Measurements from ENCODE around the gene C17orf75.

The C17orf75 gene

DNA sequence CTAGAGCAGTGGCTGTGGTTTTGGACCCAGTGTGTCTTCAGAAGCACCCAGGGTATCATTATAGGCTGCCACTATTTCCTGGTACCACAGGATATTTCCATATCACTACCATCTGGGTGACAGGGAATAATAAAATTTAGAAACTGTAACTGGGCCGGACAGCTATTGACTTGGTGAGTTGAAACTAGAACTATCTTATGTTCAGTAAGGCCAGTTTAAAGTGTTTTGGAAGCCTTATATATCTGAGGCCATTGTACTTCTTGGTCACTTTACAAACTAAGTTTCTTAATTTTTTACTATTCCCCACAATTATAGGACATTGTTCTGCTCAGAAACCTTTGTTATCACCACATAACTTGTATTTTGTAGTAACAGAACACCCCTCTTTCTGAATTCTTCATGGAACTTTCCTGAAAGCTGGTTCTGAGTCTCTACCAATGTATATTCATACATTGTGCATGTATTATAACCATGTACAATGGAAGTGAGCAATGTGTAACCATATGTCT lies 42.0 kb upstream of the C17orf75 start:
- POLR2A ChIA-PET: no interaction called here
- no peak for DNase-seq (ENCODE audit: extremely low spot score)
- TF ChIP-seq FOXA1 (IDR thresholded peaks at IDR 0.05): no peak
- TF ChIP-seq ZNF384 (IDR thresholded peaks at IDR 0.05): no peak
- no peak for TF ChIP-seq ELF4 (IDR thresholded peaks at IDR 0.05)
- TF ChIP-seq ARNT (IDR thresholded peaks at IDR 0.05): no peak
- TF ChIP-seq FOXM1 (IDR thresholded peaks at IDR 0.05; ENCODE audit: borderline replicate concordance): no peak
- no peak for TF ChIP-seq SUZ12 (IDR thresholded peaks at IDR 0.05)
- TF ChIP-seq FOXK2 (IDR thresholded peaks at IDR 0.05): no peak
- TF ChIP-seq CTBP1 (IDR thresholded peaks at IDR 0.05; ENCODE audit: borderline replicate concordance): no peak
- no peak for TF ChIP-seq BHLHE40 (IDR thresholded peaks at IDR 0.05; ENCODE audit: borderline replicate concordance)
- no peak for TF ChIP-seq LEF1 (IDR thresholded peaks at IDR 0.05; ENCODE audit: borderline replicate concordance)
- TF ChIP-seq HDGF (IDR thresholded peaks at IDR 0.05; ENCODE audit: borderline replicate concordance): no peak
- TF ChIP-seq SP1 (IDR thresholded peaks at IDR 0.05): no peak
- TF ChIP-seq, protein P1, sequence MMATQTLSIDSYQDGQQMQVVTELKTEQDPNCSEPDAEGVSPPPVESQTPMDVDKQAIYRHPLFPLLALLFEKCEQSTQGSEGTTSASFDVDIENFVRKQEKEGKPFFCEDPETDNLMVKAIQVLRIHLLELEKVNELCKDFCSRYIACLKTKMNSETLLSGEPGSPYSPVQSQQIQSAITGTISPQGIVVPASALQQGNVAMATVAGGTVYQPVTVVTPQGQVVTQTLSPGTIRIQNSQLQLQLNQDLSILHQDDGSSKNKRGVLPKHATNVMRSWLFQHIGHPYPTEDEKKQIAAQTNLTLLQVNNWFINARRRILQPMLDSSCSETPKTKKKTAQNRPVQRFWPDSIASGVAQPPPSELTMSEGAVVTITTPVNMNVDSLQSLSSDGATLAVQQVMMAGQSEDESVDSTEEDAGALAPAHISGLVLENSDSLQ (IDR thresholded peaks at IDR 0.05): no peak
- CTCF ChIA-PET: no interaction called here

DNA sequence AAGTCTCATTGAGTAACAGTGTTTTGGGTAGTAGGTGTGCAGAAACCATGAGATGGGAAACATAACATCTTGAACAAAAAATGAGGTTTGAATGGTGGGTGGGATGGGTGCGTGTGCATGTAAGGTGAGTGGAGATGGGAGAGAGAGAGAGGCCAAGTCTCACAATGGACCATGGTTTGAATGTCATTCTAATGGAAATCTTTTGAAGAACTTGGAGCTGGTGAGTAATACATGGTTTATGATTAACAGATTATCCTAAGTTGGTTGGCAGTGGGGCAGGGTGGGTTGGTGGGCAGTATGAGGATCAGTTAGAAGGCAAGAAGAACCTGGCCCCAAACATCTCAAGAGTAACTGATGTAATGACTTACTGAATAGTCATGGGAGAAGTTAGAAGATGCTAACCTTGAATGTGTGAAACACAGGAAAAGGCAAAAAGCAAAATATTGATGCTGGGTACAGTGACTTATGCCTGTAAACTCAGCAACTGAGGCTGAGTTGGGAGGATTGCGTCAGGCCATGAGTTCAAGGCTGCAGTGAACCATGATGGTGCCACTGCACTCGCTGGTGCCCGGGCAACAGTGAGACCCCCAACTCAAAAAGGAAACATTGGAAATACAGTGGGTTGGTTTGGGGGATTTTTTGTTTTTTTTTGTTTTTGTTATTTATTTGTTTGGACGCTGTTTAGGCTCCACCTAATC lies 40.7 kb upstream of the C17orf75 start:
- DNase-seq (ENCODE audit: extremely low spot score): no peak
- ChIA-PET POLR2A (no interaction called here), CTCF (no interaction called here)
- TF ChIP-seq NFRKB (IDR thresholded peaks at IDR 0.05) (no peak), HDGF (IDR thresholded peaks at IDR 0.05; ENCODE audit: borderline replicate concordance) (no peak), L3MBTL2 (conservative IDR thresholded peaks at IDR 0.05) (no peak), ZNF384 (IDR thresholded peaks at IDR 0.05) (no peak), LEF1 (IDR thresholded peaks at IDR 0.05; ENCODE audit: borderline replicate concordance) (no peak), TARDBP (IDR thresholded peaks at IDR 0.05) (no peak), CTBP1 (IDR thresholded peaks at IDR 0.05; ENCODE audit: borderline replicate concordance) (no peak)

DNA sequence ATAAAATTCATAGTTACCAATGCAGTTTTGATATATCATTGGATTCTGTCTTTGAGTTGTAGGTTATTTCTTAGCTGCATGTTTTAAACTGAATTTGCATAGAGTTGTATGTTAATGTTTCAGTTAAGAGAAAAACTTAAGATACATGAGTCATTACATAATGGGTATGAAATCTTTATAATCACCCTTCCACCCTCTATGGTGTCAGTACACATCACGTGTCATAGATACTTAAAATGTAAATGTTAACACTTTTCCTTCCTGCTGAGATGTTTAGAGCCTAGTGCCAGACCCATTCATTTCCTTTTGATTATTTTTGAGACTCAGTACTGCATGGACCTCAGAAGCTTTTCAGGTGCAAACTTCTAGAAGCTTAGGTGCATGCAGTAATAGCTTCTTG lies 28.5 kb upstream of the C17orf75 start:
- DNase-seq (ENCODE audit: extremely low spot score): no peak
- CTCF ChIA-PET: no interaction called here
- TF ChIP-seq FOXK2 (IDR thresholded peaks at IDR 0.05) (no peak), CTBP1 (IDR thresholded peaks at IDR 0.05; ENCODE audit: borderline replicate concordance) (no peak), FOXM1 (IDR thresholded peaks at IDR 0.05; ENCODE audit: borderline replicate concordance) (no peak), ARNT (IDR thresholded peaks at IDR 0.05) (no peak), SP1 (IDR thresholded peaks at IDR 0.05) (no peak), LEF1 (IDR thresholded peaks at IDR 0.05; ENCODE audit: borderline replicate concordance) (no peak), FOXA1 (IDR thresholded peaks at IDR 0.05) (no peak), TARDBP (IDR thresholded peaks at IDR 0.05) (no peak), ELF4 (IDR thresholded peaks at IDR 0.05) (no peak), ZNF384 (IDR thresholded peaks at IDR 0.05) (no peak), L3MBTL2 (conservative IDR thresholded peaks at IDR 0.05) (no peak), NFRKB (IDR thresholded peaks at IDR 0.05) (no peak), HDGF (IDR thresholded peaks at IDR 0.05; ENCODE audit: borderline replicate concordance) (no peak), SUZ12 (IDR thresholded peaks at IDR 0.05) (no peak), BHLHE40 (IDR thresholded peaks at IDR 0.05; ENCODE audit: borderline replicate concordance) (no peak)
- TF ChIP-seq, protein P1 (IDR thresholded peaks at IDR 0.05): no peak
- POLR2A ChIA-PET: no interaction called here

DNA sequence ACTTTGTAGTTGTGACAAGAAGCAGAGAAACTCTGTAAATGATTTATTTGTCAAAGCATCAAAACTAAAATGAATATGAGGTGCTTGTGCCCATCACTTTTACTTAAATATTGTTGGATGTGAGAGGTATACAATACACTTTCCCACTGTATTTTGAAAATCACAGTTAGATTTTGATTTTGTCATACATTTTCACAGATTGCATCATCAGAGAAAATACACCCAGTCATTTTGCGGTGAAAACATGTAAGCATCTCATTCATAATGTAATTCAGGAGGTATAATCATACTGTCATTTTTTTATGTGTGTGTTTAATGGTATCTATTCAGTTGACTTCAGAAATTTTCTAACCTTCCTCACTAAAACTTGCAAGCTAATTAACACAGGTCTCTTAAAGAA lies 19.3 kb upstream of the C17orf75 start:
- POLR2A ChIA-PET: no interaction called here
- CTCF ChIA-PET: interaction anchor here (0.7 kb wide), 1 partner anchor 449 kb away, joined by 5 read pairs; no protein-coding TSS in a partner anchor
- TF ChIP-seq SUZ12 (IDR thresholded peaks at IDR 0.05): no peak
- TF ChIP-seq HDGF (IDR thresholded peaks at IDR 0.05; ENCODE audit: borderline replicate concordance): no peak
- no peak for TF ChIP-seq L3MBTL2 (conservative IDR thresholded peaks at IDR 0.05)
- no peak for TF ChIP-seq CTBP1 (IDR thresholded peaks at IDR 0.05; ENCODE audit: borderline replicate concordance)
- TF ChIP-seq FOXM1 (IDR thresholded peaks at IDR 0.05; ENCODE audit: borderline replicate concordance): no peak
- no peak for TF ChIP-seq ELF4 (IDR thresholded peaks at IDR 0.05)
- no peak for TF ChIP-seq TARDBP (IDR thresholded peaks at IDR 0.05)
- no peak for TF ChIP-seq FOXA1 (IDR thresholded peaks at IDR 0.05)
- TF ChIP-seq NFRKB (IDR thresholded peaks at IDR 0.05): no peak
- TF ChIP-seq, protein P1 (IDR thresholded peaks at IDR 0.05): no peak
- TF ChIP-seq SP1 (IDR thresholded peaks at IDR 0.05): no peak
- TF ChIP-seq FOXK2 (IDR thresholded peaks at IDR 0.05): no peak
- TF ChIP-seq BHLHE40 (IDR thresholded peaks at IDR 0.05; ENCODE audit: borderline replicate concordance): no peak
- TF ChIP-seq LEF1 (IDR thresholded peaks at IDR 0.05; ENCODE audit: borderline replicate concordance): no peak
- TF ChIP-seq ARNT (IDR thresholded peaks at IDR 0.05): no peak
- TF ChIP-seq ZNF384 (IDR thresholded peaks at IDR 0.05): no peak
- no peak for DNase-seq (ENCODE audit: extremely low spot score)

DNA sequence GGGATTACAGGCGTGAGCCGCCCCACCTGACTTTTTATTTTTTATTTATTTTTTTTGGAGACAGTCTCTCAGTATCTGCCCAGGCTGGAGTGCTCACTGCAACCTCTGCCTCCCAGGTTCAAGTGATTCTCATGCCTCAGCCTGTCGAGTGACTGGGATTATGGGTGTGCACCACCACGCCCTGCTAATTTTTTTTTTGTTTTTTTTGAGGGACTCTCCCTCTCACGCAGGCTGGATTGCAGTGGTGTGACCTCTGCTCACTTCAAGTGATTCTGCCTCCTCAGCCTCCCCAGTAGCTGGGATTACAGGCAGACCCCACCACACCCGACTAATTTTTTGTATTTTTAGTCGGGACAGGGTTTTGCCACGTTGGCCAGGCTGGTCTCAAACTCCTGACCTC lies 15.6 kb upstream of the C17orf75 start:
- POLR2A ChIA-PET: no interaction called here
- CTCF ChIA-PET: no interaction called here

More for the DNA sequence above, 15.6 kb upstream of the C17orf75 start:
- TF ChIP-seq SP1 (IDR thresholded peaks at IDR 0.05): no peak
- no peak for TF ChIP-seq L3MBTL2 (conservative IDR thresholded peaks at IDR 0.05)
- no peak for TF ChIP-seq ELF4 (IDR thresholded peaks at IDR 0.05)
- no peak for TF ChIP-seq CTBP1 (IDR thresholded peaks at IDR 0.05; ENCODE audit: borderline replicate concordance)
- no peak for TF ChIP-seq ZNF384 (IDR thresholded peaks at IDR 0.05)
- TF ChIP-seq HDGF (IDR thresholded peaks at IDR 0.05; ENCODE audit: borderline replicate concordance): no peak
- TF ChIP-seq FOXA1 (IDR thresholded peaks at IDR 0.05): no peak
- TF ChIP-seq ARNT (IDR thresholded peaks at IDR 0.05): no peak
- TF ChIP-seq TARDBP (IDR thresholded peaks at IDR 0.05): no peak
- TF ChIP-seq, protein P1 (IDR thresholded peaks at IDR 0.05): no peak
- no peak for TF ChIP-seq NFRKB (IDR thresholded peaks at IDR 0.05)
- TF ChIP-seq FOXM1 (IDR thresholded peaks at IDR 0.05; ENCODE audit: borderline replicate concordance): no peak
- TF ChIP-seq SUZ12 (IDR thresholded peaks at IDR 0.05): no peak
- no peak for DNase-seq (ENCODE audit: extremely low spot score)
